HEK293T (cell line): ENCODE results near the gene COPZ1.

Experiments
- CTCF ChIA-PET: fragments of 350-600 bp; formaldehyde crosslinking; extraction: SDS; loops from one replicate; lab custom pipeline; 2021; ENCODE audit warnings: antibody characterized with exemption, inconsistent platforms; lab: Yijun Ruan, JAX
- POLR2A ChIA-PET: fragments of 350-600 bp; formaldehyde crosslinking; extraction: SDS; loops from one replicate; lab custom pipeline; 2020; ENCODE audit warnings: antibody characterized with exemption, inconsistent platforms; lab: Yijun Ruan, JAX
- DNase-seq: peaks from one replicate; pipeline ENCODE4 v3.0.0; 2012; ENCODE audit warnings: mixed read lengths; ENCODE audit errors: extremely low spot score
- ARNT ChIP-seq: fragments of 450-650 bp; IDR thresholded peaks from 2 replicates; pipeline ENCODE4 v1.6.1; 2017; ENCODE audit warnings: mild to moderate bottlenecking
- BHLHE40 ChIP-seq: fragments of 450-650 bp; IDR thresholded peaks from 2 replicates; pipeline ENCODE4 v1.6.1; 2016; ENCODE audit warnings: mild to moderate bottlenecking, moderate library complexity, borderline replicate concordance
- CTBP1 ChIP-seq: fragments of 450-650 bp; IDR thresholded peaks from 2 replicates; pipeline ENCODE4 v1.6.1; 2016; ENCODE audit warnings: borderline replicate concordance
- ELF4 ChIP-seq: fragments of 450-650 bp; IDR thresholded peaks from 2 replicates; pipeline ENCODE4 v1.6.1; 2017; ENCODE audit warnings: antibody characterized with exemption
- FOXA1 ChIP-seq: fragments of 450-650 bp; IDR thresholded peaks from 2 replicates; pipeline ENCODE4 v1.6.1; 2016; ENCODE audit warnings: mild to moderate bottlenecking
- FOXK2 ChIP-seq: fragments of 450-650 bp; IDR thresholded peaks from 2 replicates; pipeline ENCODE4 v1.6.1; 2016; ENCODE audit warnings: mild to moderate bottlenecking
- FOXM1 ChIP-seq: fragments of 450-650 bp; IDR thresholded peaks from 2 replicates; pipeline ENCODE4 v1.6.1; 2017; ENCODE audit warnings: mild to moderate bottlenecking, borderline replicate concordance
- HDGF ChIP-seq: fragments of 450-650 bp; IDR thresholded peaks from 2 replicates; pipeline ENCODE4 v1.6.1; 2017; ENCODE audit warnings: antibody characterized with exemption, borderline replicate concordance
- L3MBTL2 ChIP-seq: fragments of 450-650 bp; conservative IDR thresholded peaks from 2 replicates; pipeline ENCODE4 v1.6.1; 2016; ENCODE audit warnings: mild to moderate bottlenecking
- LEF1 ChIP-seq: fragments of 450-650 bp; IDR thresholded peaks from 2 replicates; pipeline ENCODE4 v1.6.1; 2017; ENCODE audit warnings: mild to moderate bottlenecking, borderline replicate concordance
- NFRKB ChIP-seq: fragments of 450-650 bp; IDR thresholded peaks from 2 replicates; pipeline ENCODE4 v1.6.1; 2016; ENCODE audit warnings: mild to moderate bottlenecking, moderate library complexity
- SP1 ChIP-seq: fragments of 450-650 bp; IDR thresholded peaks from 2 replicates; pipeline ENCODE4 v1.6.1; 2017
- SUZ12 ChIP-seq: fragments of 450-650 bp; IDR thresholded peaks from 2 replicates; pipeline ENCODE4 v1.6.1; 2016; ENCODE audit warnings: mild to moderate bottlenecking
- TARDBP ChIP-seq: fragments of 450-650 bp; IDR thresholded peaks from 2 replicates; pipeline ENCODE4 v1.6.1; 2016
- ZNF384 ChIP-seq: fragments of 450-650 bp; IDR thresholded peaks from 2 replicates; pipeline ENCODE4 v1.6.1; 2016
- TF ChIP-seq, protein P1 (sequence below): fragments of 450-650 bp; IDR thresholded peaks from 2 replicates; pipeline ENCODE4 v1.6.1; 2016

COPZ1 gene

DNA sequence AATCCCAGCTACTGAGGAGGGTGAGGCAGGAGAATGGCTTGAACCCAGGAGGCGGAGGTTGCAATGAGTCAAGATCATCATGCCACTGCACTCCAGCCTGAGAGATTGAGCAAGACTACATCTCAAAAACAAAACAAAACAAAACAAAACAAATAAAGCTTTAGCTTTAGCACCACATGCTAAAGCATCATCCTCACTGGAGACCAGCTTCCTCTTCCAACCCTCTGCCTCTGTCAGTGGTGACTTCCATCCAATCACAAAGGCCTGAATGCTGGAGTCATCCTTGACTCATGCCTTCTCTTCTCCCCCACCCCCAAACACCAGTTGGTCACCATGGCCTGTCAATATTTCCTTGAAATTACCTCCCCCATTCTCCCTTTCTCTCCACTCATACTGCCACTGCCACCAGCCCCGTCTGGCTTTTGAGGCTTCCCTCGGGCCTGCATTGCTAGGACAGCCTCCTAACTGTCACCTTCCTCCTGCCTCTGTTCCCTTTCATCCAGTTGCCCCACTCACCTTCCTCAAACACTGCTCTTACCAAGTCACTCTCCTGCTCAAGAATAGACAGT, 58.2 kb downstream of the COPZ1 start:
- POLR2A ChIA-PET: no interaction called here
- DNase-seq: no peak
- CTCF ChIA-PET: interaction anchor here (1.1 kb wide), 1 partner anchor 16 kb away, joined by 3 read pairs; no protein-coding TSS in a partner anchor
- TF ChIP-seq ZNF384 (no peak), NFRKB (no peak), FOXM1 (no peak), FOXA1 (no peak), SUZ12 (no peak), TARDBP (no peak), ARNT (no peak), HDGF (no peak), ELF4 (no peak), CTBP1 (no peak), LEF1 (no peak), BHLHE40 (no peak), SP1 (no peak), FOXK2 (no peak), L3MBTL2 (no peak)
- TF ChIP-seq, protein P1, sequence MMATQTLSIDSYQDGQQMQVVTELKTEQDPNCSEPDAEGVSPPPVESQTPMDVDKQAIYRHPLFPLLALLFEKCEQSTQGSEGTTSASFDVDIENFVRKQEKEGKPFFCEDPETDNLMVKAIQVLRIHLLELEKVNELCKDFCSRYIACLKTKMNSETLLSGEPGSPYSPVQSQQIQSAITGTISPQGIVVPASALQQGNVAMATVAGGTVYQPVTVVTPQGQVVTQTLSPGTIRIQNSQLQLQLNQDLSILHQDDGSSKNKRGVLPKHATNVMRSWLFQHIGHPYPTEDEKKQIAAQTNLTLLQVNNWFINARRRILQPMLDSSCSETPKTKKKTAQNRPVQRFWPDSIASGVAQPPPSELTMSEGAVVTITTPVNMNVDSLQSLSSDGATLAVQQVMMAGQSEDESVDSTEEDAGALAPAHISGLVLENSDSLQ: no peak

DNA sequence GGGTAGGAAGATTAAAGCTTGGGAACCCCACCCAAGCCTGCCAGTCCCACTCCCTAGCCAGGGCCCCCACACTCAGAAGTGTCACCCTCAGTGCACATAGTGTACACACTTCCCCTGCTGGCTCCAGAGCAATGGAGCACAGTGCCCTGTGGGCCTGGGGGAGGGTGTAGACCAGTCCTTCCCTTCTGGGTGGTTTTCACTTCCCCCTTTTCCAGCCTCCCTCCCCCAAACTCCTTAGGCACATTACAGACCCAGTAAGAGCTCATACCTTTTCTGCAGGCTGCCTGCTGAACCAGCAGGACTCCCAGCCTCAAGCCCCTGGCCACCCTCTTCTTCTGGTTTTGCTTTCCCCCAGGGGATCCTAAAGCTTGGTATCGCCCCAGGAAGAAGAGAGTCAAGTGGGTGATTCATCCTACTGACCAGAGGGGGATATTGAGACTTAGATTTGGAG, 59.7 kb downstream of the COPZ1 start, which contains the start of gene ZNF385A:
TSS of gene ZNF385A (minus strand) at position 143 of the 451 bp plus-strand sequence. CDS start 219 bp downstream, outside the sequence.
- ChIA-PET POLR2A (no interaction called here), CTCF (interaction anchor here (0.7 to 1.8 kb wide), 3 partner anchors 14 to 19 kb away, joined by 4 read pairs; no protein-coding TSS in a partner anchor)
- DNase-seq: no peak
- TF ChIP-seq SP1: no peak
- TF ChIP-seq ARNT: no peak

- TF ChIP-seq HDGF (no peak), L3MBTL2 (no peak), SP1 (no peak), SUZ12 (no peak), CTBP1 (no peak), NFRKB (no peak), LEF1 (no peak), FOXM1 (no peak)
- TF ChIP-seq, protein P1: no peak
- DNase-seq: no peak
- ChIA-PET POLR2A (no interaction called here), CTCF (interaction anchor here (0.6 to 1.8 kb wide), 4 partner anchors 17 to 53 kb away, joined by 3 to 4 read pairs (median 3); no protein-coding TSS in a partner anchor)
Measured at GRCh38 chr12:54385251-54385914, 60.5 kb downstream of the COPZ1 start.

DNA sequence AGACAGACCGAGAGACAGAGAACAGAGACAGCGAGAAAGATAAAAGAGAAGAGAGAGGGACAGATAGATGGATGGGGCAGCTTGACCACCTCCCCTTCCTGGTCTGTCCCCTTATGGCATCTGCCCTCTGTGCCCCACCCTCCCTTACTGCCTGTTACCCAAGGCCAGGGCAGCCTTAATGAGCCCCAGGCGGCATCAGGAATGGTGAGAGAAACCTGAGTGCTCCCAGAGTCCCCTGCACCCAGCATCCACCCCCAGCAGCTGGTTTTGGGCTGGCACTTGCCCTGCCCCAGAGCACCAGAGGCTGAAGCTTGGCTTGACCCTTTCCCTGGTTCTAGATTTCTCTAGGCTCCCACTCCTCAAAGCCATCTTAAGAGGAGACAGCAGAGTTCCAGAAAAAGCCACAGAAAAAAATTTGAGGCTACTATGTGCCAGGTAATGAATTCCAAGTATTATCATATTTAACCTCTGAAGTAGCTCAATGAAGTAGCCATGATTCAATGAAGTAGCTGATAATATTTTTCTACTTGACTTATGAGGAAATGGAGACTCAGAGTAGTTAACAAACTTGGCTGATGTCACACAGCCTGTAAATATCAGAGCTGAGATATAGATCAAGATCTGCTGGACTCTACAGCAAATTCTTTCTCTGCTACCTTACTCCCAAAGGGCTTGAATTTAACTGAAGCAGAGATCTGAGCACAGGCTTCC, 61.6 kb downstream of the COPZ1 start:
- CTCF ChIA-PET: interaction anchor here (0.6 to 1.5 kb wide), 5 partner anchors 7 to 51 kb away, joined by 3 to 16 read pairs (median 3); no protein-coding TSS in a partner anchor
- POLR2A ChIA-PET: no interaction called here

DNA sequence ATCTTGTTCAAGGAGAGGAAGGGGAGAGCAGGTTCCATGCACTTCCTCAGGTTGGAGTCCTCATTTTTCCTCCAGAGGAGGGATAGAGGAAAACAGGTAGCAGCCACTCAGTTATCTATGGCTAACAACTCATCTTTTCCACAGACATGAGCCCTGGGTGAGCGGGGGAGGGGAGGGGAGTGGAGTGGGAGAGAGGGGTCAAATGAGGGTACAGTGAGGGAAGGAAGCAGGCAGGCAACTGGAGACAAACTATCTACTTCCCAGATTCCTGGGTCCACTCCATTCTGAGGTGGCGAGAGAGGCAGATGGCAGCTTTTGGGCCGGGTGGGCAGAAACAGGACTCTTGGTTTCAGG, 62.2 kb downstream of the COPZ1 start:
- TF ChIP-seq BHLHE40 (no peak), L3MBTL2 (no peak), NFRKB (no peak), HDGF (no peak), TARDBP (no peak), SP1 (no peak), SUZ12 (no peak)
- TF ChIP-seq, protein P1: no peak
- POLR2A ChIA-PET: no interaction called here
- CTCF ChIA-PET: interaction anchor here (1.4 to 1.5 kb wide), 3 partner anchors 8 to 19 kb away, joined by 3 to 16 read pairs (median 5); no protein-coding TSS in a partner anchor
- DNase-seq: no peak

More for the DNA sequence above, 61.6 kb downstream of the COPZ1 start:
- no peak for DNase-seq
- TF ChIP-seq LEF1 (no peak), CTBP1 (no peak)
